Glomerular endothelial cell (primary cell): ENCODE measurements around the gene INVS. TPM values are rescaled to one million over a fixed set of nuclear protein-coding genes. Genes with fewer than 3 reads are reported as not detected.
"Not testable (repeated sequence)": the region's sequence is repeated elsewhere in the genome, so short reads cannot be mapped to it uniquely, and the experiment has no call there.

ENCODE experiments used
- DNase-seq: peaks from one replicate; pipeline ENCODE4 v3.0.0-alpha.2; 2011; ENCODE audit warnings: low read depth, low spot score; ENCODE audit errors: extremely low read depth
- total RNA-seq: library from RNA; depleted of rRNA; stranded (reverse); fragments of >200 nt; gene quantifications from 2 replicates; pipeline ENCODE4 v1.2.3, GENCODE V29; 2015

INVS gene
- total RNA-seq, 1 donor from 2014 or later = 28.8 TPM

DNA sequence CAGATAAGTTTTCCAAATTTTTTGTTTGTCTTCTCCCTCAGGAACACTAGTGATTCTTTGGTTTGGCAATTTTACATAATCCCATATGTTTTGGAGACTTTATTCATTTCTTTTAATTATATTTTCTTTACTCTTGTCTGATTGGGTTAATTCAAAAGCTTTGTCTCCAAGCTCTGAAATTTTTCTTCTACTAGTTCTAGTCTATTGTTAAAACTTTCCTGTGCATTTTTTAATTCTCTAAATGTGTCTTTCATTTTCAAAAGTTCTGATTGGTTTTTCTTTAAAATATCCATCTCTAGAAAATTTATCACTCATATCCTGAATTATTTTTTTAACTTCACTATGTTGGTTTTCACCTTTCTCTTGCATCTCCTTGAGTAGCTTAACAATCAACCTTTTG, 92.2 kb downstream of the INVS start:
- DNase-seq = no peak

- DNase-seq = no peak
Observed at GRCh38 chr9:100193078-100193477, 94.0 kb downstream of the INVS start.

- DNase-seq = no peak
Observed at GRCh38 chr9:100196215-100196614, 97.2 kb downstream of the INVS start.

- no peak for DNase-seq
Observed at GRCh38 chr9:100196828-100197227, 97.8 kb downstream of the INVS start.

GRCh38 chr9:100197553-100197952, 98.5 kb downstream of the INVS start:
- DNase-seq = no peak

GRCh38 chr9:100202806-100203205, 103.8 kb downstream of the INVS start:
- DNase-seq = no peak

GRCh38 chr9:100204796-100205195, 105.8 kb downstream of the INVS start:
- no peak for DNase-seq

DNA sequence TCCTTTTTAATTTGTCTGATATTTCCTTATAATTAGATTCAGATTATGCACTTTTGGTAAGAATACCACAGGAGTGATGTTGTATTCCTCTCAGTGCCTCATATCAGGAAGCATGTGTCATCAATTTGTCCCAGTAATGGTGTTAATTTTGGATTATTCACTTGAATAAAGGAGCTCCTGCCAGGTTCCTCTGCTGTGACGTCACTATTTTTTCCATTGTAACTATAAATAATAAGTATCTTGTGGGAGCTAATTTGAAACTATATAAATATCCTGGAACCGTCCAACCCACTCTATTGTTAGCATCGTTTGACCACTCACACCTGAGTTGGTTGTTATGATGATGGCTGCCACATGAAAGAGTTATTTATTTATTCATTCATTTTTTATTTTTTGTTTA, 107.9 kb downstream of the INVS start:
- peak; percentile 54 for DNase-seq

DNA sequence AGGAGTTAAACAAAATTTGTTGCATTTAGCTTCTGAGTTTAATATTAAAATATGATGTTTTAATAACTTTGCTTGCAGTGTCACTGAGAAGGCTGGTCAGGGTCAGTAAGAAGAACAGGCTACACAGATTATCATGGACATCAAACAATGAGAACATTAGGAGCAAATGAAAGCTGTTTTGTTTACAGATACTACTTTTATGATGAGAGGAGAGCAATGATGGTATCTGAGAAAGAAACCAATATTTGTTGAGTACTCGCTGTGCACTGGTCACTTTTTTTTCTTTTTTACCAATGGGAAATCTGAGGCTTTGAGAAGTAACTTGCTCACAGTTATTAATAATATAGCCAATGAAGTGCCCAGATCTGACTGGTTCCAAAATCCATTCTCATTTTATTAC, 109.6 kb downstream of the INVS start:
- DNase-seq = no peak

GRCh38 chr9:100211476-100211875, 112.4 kb downstream of the INVS start:
- DNase-seq = no peak

DNA sequence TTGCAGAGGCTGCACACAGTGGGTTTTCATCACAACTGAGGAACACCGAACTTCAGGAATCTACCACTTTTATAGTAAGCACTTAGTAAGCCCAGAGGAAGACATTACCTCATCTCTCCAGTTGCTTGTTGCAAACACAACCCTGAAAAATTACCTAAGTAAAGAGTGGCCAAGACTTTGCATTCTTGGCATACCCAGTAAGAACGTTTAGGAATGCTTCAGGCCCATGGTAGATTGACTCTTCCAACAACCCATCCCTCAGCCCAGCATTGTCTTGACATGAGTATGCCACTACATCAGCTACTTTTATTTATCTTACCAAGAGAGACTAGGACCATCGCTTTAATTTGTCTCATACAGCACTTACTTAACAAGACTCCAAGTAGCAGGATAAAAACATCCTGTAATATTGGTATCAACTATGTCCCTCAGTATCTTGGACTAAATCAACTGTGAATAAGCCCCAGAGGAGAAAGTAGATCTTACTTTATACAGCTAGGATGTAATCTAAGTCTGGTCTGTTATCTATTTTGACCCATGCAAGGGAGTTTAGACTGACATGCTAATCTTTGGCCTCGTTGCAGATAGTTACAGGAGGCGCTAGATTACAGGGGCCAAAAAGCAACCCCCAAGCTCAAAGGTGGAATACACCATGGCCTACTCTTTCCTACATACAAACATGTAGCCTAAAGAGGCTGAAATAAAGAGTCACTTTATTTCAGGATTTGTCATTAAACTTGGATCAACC, 114.9 kb downstream of the INVS start:
- DNase-seq = no peak

DNA sequence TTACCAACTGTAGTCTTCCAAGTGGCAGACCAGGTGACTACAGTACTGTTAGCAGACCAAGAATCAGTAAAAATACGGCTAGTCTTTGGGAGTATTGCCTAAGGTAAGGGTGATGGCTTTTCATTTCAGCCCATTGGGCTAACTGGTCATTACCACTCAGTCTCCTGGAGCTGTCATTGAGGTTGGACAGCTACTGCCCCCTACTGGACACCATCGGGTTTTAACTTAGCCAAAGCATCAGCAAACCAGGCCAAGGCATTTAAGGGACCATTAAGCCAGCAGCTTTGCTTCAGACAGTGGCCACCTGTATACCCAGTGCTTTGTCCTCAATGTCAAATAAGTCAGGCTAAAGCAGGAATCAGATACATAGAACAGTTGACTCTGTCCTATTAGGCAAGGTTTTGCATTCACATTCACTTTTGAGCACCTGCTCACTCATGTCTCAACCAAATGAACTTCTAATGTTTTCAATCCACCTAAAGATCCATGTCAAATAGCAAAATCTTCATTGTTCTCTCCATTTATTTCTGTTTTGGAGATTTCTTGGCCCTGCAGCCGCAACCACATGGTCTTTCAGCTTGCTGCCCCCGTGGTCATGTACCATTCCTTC, 117.2 kb downstream of the INVS start:
- DNase-seq = peak; percentile 54

DNA sequence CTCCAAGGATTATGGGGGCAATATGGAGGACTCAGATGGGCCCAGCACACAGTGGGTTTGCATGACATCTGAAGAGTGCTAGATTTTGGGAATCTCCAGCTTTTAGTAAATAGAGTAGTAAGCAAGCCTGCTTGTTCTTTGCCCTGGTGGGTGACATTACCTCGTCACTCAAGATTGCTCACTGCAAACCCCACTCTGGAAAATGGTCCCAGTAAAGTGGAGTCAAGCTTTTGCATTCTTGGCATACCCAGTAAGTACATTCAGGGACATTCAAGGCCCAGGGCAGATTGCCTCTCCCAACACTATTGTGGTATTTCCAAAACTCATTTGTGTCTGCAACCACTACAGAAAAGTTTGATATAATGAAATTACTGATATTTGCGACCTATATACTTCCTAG, 118.5 kb downstream of the INVS start:
- DNase-seq = no peak

DNA sequence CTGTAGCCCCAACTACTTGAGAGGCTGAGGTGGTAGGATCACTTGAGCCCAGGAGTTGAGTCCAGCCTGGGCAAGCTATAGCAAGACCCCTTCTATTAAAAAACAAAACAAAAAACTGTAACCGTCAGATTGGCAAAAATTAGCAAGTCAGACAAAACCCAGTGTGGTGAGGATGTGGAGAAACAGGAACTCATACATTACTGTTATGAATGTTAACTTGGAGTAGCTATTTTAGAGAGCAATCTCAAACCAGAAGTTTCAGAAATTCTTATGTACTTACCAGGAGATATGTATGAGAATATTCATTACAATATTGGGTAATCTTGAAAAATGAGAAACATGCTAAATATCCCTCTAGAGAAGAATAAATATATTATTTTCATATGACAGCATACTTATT, 120.3 kb downstream of the INVS start:
- DNase-seq = no peak

DNA sequence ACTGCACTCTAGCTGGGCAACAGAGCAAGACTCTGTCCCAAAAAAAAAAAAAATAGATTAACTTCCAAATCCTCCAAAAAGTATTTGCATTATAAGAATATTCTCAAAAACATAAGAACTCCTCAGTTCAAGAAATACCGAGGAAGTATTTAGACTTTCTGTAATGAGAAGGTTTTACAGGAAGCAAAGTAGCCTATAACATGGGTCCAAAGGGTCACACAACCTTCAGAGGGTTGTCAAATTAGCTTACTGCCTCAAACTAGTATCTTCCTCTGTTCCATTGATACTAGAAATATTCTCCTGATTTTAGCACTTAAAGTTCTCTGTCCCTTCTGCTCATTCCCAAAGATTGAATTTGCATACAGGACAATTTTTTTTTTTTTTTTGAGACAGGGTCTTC, 121.9 kb downstream of the INVS start:
- DNase-seq = no peak

DNA sequence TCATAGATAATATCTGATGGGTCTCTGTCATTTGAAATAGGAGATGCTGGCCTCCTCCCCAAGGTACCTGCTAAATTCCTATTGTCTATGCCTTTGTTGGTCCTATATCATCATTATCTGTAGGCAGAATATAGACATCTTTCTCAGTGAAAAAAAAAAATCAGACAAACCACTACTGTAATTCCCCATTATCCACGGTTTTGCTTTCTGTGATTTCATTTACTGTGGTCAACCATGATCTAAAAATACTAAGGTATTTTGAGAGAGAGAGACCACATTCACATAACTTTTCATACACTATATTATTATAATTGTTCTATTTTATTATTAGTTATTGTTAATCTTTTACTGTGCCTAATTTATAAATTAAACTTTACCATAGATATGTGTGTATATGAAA, 122.5 kb downstream of the INVS start:
- no peak for DNase-seq

- no peak for DNase-seq
Observed at GRCh38 chr9:100222674-100223073, 123.6 kb downstream of the INVS start.

DNA sequence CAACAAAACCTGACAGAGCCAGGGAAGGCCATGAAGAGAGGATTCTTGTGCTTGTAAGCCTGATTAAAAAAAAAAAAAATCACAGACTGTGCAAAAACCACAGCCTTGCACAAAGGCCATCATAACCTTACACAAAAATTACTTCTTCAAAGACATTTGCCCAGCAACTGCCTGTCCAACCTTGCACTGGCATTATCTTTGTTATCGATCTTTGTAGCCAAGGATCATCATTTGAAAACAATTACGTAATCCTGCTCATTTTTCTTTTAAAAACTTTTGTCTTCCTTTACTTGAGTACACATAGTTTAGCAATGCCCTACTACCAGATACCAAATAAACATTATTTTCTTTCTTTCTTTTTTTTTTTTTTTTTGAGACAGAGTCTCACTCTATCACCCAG, 128.6 kb downstream of the INVS start:
- DNase-seq = no peak

DNA sequence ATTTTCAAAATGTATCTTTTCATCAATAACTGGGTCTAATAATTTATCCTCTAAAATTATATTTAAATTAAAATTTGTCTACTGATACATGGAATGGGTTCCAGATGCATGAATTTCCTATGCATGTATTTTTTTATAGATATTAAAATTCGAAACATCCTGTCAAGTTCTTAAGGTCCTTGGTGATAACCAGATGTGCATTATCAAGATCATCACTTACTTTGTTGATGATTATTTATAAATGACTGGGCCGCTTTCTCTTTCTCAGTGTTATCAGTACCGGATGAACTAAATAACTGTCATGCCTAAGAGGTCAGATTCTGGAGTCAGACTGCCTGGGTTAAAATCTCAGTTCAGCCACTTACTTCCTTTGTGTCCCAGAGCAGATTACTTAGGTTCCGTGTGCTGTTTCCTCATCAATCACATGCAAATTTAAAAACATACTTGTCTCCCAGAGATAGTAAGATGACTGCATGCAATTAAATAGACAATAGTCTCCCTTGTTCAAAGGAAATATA, 129.4 kb downstream of the INVS start:
- no peak for DNase-seq

DNA sequence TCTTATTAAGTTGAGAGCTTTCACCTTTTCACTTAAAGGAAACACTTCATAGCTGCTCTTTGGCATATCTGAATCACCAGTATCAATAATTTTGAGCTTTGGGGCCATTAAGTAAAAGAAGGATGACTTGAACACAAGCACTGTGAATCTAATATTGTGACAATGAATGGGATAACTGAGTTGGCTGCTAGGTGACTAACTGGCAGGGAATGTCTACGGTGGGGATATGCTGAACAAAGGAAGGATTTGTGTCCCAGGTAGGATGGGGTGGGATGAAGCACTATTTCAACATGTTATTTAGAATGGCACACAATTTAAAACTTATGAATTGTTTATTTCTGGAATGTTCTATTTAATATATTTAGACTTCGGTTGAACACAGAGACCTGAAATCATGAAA, 130.1 kb downstream of the INVS start:
- no peak for DNase-seq

DNA sequence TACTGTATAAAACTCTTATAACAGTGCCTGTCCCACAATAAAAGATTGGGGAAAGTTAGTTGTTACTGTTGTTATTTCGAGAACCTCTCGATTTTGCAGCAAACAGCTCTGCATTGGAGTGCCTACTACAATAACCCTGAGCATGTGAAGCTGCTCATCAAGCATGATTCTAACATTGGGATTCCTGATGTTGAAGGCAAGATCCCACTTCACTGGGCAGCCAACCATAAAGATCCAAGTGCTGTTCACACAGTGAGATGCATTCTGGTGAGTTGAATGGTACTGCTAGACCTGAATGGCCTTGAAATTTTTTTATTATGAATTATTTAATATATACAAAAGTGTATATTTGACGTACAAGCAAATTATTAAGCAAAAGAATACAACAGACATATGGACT, 130.5 kb downstream of the INVS start:
- no peak for DNase-seq

- not testable (repeated sequence) for DNase-seq
Observed at GRCh38 chr9:100236986-100237385, 137.9 kb downstream of the INVS start.
